ENCODE measurements around the gene PRRC2C.

DNA sequence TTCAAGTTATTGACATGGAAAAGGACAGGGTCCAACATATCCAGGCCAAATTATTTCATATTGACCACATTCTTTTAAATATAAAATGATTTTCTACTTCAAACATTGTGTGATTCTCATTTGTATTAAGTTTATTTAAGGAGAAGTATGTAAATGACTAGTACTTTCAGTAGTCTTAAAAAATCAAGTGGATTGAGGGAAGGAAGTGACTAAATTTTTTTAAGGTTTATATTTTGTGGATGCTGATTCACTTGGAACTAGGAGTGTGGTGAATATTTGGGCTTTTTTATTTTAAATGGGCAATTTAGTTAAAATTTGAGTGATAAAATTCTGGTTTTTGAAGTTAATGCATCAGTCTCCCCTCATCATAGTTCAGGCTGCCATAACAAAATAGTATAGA lies 10.1 kb downstream of the PRRC2C start:
- TF ChIP-seq, protein P1, sequence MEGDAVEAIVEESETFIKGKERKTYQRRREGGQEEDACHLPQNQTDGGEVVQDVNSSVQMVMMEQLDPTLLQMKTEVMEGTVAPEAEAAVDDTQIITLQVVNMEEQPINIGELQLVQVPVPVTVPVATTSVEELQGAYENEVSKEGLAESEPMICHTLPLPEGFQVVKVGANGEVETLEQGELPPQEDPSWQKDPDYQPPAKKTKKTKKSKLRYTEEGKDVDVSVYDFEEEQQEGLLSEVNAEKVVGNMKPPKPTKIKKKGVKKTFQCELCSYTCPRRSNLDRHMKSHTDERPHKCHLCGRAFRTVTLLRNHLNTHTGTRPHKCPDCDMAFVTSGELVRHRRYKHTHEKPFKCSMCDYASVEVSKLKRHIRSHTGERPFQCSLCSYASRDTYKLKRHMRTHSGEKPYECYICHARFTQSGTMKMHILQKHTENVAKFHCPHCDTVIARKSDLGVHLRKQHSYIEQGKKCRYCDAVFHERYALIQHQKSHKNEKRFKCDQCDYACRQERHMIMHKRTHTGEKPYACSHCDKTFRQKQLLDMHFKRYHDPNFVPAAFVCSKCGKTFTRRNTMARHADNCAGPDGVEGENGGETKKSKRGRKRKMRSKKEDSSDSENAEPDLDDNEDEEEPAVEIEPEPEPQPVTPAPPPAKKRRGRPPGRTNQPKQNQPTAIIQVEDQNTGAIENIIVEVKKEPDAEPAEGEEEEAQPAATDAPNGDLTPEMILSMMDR (conservative IDR thresholded peaks at IDR 0.05): no peak
- no peak for TF ChIP-seq ZFX (IDR thresholded peaks at IDR 0.05)

All from C4-2B (cell line).